ENCODE results near the gene SULF2. TPM values are rescaled to one million over a fixed set of nuclear protein-coding genes. Genes with fewer than 3 reads are reported as not detected.

Gene SULF2
- total RNA-seq, 1 donor from 2014 or later = 24.0 TPM

DNA sequence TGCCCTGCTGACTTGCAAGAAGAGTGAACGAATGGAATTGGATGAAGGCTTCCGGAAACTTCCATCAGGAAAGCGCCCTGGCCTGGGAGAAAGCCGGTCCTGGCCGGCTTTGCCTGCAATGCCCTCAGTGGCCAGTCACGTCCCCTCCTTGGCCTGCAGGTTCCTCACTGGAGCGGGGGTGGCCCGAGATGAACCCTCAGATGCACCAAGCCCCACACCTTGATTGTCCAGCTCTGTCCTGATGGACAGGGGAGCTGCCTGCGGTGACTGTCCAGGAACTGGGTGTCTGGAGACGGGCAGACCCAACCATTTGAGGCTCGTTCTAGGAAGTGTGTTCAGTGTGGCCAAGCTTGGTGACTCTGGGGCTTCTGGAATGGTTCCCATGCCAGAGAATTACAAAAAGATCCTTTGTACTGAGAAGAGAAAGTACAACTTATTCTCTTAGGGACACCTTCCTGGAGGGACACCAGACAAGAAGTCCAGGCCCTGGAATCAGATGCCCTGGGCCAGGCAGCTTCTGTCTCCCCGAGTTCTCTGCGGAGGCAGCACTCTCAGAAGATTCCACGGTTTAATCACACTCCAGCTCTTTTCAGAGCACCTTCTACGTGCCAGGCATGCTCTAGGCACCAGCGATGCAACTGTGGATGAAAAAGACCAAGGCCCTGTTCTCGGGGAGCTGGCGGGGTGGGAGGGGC is 17.1 kb upstream of the SULF2 start:
- TF ChIP-seq EZH2 (IDR thresholded peaks at IDR 0.05) = no peak
- TF ChIP-seq, protein P1, sequence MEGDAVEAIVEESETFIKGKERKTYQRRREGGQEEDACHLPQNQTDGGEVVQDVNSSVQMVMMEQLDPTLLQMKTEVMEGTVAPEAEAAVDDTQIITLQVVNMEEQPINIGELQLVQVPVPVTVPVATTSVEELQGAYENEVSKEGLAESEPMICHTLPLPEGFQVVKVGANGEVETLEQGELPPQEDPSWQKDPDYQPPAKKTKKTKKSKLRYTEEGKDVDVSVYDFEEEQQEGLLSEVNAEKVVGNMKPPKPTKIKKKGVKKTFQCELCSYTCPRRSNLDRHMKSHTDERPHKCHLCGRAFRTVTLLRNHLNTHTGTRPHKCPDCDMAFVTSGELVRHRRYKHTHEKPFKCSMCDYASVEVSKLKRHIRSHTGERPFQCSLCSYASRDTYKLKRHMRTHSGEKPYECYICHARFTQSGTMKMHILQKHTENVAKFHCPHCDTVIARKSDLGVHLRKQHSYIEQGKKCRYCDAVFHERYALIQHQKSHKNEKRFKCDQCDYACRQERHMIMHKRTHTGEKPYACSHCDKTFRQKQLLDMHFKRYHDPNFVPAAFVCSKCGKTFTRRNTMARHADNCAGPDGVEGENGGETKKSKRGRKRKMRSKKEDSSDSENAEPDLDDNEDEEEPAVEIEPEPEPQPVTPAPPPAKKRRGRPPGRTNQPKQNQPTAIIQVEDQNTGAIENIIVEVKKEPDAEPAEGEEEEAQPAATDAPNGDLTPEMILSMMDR (IDR thresholded peaks at IDR 0.05) = no peak
- no peak for TF ChIP-seq EZH2phosphoT487 (IDR thresholded peaks at IDR 0.05)
- Mint-ChIP-seq H3K4me1 (peaks cover 7% of the 10 kb centered on the region), H3K27ac (no peak overlapping the region), H3K27me3 (ENCODE audit: insufficient read depth, low read depth) (peaks cover 9% of the 10 kb centered on the region), H3K4me3 (no peak overlapping the region), H3K36me3 (no peaks in the 10 kb centered on the region), H3K9me3 (peaks cover 2% of the 10 kb centered on the region)
- H3F3A ChIP-seq (ENCODE audit: low read depth) = no peaks in the 10 kb centered on the region
- H3K27me3 ChIP-seq = no peaks in the 10 kb centered on the region
- H2AFZ ChIP-seq (replicated peaks) = no peak overlapping the region
- H4K20me1 ChIP-seq (ENCODE audit: low read depth) = no peaks in the 10 kb centered on the region
- no peaks in the 10 kb centered on the region for H3K79me2 ChIP-seq (ENCODE audit: low read depth)
- no peaks in the 10 kb centered on the region for H3K9me3 ChIP-seq (ENCODE audit: low read depth)
- H3K36me3 ChIP-seq = no peaks in the 10 kb centered on the region
- DNase-seq (ENCODE audit: low spot score) = no peak
- H3K4me1 ChIP-seq = no peaks in the 10 kb centered on the region
- no peak overlapping the region for H3K27ac ChIP-seq
- no peak overlapping the region for H3K9ac ChIP-seq
- no peak overlapping the region for H3K4me3 ChIP-seq
- H3K4me2 ChIP-seq = no peak overlapping the region

DNA sequence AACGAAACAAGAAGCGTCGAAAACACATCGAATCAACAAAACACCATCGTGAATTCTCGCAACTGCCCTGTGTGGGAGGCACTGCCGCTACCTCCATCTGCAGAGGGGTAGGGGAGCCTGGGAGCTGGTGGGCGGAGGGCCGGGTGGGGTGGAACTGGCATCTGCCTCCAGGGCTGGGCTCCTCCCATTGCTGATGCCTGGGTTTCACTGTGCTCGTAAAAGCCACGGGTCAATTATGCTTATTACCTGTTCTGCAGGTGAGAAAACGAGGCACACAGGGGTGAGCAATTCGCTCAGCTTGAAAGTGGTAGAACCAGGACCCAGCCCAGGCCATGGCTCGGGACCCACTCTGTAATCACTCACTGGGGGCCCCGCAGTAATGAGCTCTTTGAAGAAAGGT is 16.5 kb upstream of the SULF2 start:
- H3K27ac Mint-ChIP-seq = no peak overlapping the region
- Histone ChIP-seq H3K36me3 (no peaks in the 10 kb centered on the region), H3K27me3 (no peaks in the 10 kb centered on the region), H4K20me1 (ENCODE audit: low read depth) (no peaks in the 10 kb centered on the region), H2AFZ (replicated peaks) (no peak overlapping the region), H3K9me3 (ENCODE audit: low read depth) (no peaks in the 10 kb centered on the region), H3K27ac (no peak overlapping the region), H3K4me3 (no peak overlapping the region), H3K4me2 (no peak overlapping the region), H3K79me2 (ENCODE audit: low read depth) (no peaks in the 10 kb centered on the region), H3F3A (ENCODE audit: low read depth) (no peaks in the 10 kb centered on the region), H3K9ac (no peak overlapping the region), H3K4me1 (no peaks in the 10 kb centered on the region)
- no peak overlapping the region for H3K4me3 Mint-ChIP-seq
- H3K9me3 Mint-ChIP-seq = no peaks in the 10 kb centered on the region
- TF ChIP-seq EZH2 (IDR thresholded peaks at IDR 0.05) = no peak
- TF ChIP-seq EZH2phosphoT487 (IDR thresholded peaks at IDR 0.05) = no peak
- TF ChIP-seq, protein P1 (IDR thresholded peaks at IDR 0.05) = no peak
- H3K27me3 Mint-ChIP-seq (ENCODE audit: insufficient read depth, low read depth) = peaks cover 10% of the 10 kb centered on the region
- DNase-seq (ENCODE audit: low spot score) = no peak
- H3K36me3 Mint-ChIP-seq = no peaks in the 10 kb centered on the region
- H3K4me1 Mint-ChIP-seq = peaks cover 7% of the 10 kb centered on the region

DNA sequence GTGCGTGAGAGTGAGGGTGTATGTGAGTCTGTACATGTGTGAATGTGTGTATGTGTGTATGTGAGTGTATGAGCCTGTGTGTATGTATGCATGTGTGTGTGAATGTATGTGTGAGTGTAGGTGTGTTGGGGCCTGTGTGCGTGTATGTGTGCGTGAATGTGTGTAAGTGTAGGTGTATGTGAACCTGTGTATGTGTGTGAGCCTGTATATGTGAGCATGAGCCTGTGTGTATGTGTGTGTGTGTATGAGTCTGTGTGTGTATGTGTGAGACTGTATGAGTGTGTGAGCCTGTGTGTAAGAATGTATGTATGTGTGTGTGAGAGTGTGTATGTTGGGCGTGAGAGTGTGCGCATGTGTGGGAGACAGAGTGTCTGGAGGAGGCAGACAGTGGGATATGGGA is 15.8 kb upstream of the SULF2 start:
- no peak overlapping the region for H3K4me3 Mint-ChIP-seq
- H3F3A ChIP-seq (ENCODE audit: low read depth) = no peaks in the 10 kb centered on the region

More for the DNA sequence above, 15.8 kb upstream of the SULF2 start:
- Mint-ChIP-seq H3K27ac (no peak overlapping the region), H3K9me3 (no peaks in the 10 kb centered on the region), H3K4me1 (peaks cover 7% of the 10 kb centered on the region), H3K27me3 (ENCODE audit: insufficient read depth, low read depth) (peaks cover 10% of the 10 kb centered on the region), H3K36me3 (no peaks in the 10 kb centered on the region)
- H3K36me3 ChIP-seq = no peaks in the 10 kb centered on the region
- H3K9me3 ChIP-seq (ENCODE audit: low read depth) = no peaks in the 10 kb centered on the region
- H3K9ac ChIP-seq = no peak overlapping the region
- H3K4me3 ChIP-seq = no peak overlapping the region
- H2AFZ ChIP-seq (replicated peaks) = no peak overlapping the region
- no peaks in the 10 kb centered on the region for H3K27me3 ChIP-seq
- TF ChIP-seq EZH2 (IDR thresholded peaks at IDR 0.05) (no peak), EZH2phosphoT487 (IDR thresholded peaks at IDR 0.05) (no peak)
- TF ChIP-seq, protein P1 (IDR thresholded peaks at IDR 0.05) = no peak
- H3K27ac ChIP-seq = no peak overlapping the region
- no peak for DNase-seq (ENCODE audit: low spot score)
- H3K4me1 ChIP-seq = no peaks in the 10 kb centered on the region
- H3K4me2 ChIP-seq = no peak overlapping the region
- no peaks in the 10 kb centered on the region for H3K79me2 ChIP-seq (ENCODE audit: low read depth)
- no peaks in the 10 kb centered on the region for H4K20me1 ChIP-seq (ENCODE audit: low read depth)
